Upper lobe of left lung (tissue), 4 donors: ENCODE data around the gene IST1.

ENCODE experiments used
- CTCF ChIP-seq, 6 experiments: fragments of 450-650 bp in 4 of 6; fragments of 200-600 bp in 2 of 6; sonication (generic) in 2 of 6; IDR thresholded peaks; one replicate each; pipeline ENCODE4 v1.5.1; 2016 to 2019; ENCODE audit warnings: antibody characterized with exemption in 6 of 6
- POLR2A ChIP-seq, 4 donors: fragments of 450-650 bp; IDR thresholded peaks; one replicate each; pipeline ENCODE4 v1.5.1; 2016 to 2017; ENCODE audit warnings: antibody characterized with exemption in 4 of 4, mild to moderate bottlenecking in 2 of 4

GRCh38 chr16:71927383-71927782, 32.1 kb downstream of the IST1 start:
- TF ChIP-seq POLR2A (IDR thresholded peaks at IDR 0.05) (no peak), CTCF (IDR thresholded peaks at IDR 0.05) (no peak)
